Hematopoietic multipotent progenitor cell treated with erythropoietin and hydrocortisone succinate and interleukin-3 and kit ligand, for 8 days (in vitro differentiated cells): Measurements from ENCODE around the gene CCNF.

Experiments
- DNase-seq: peaks from one replicate; pipeline ENCODE4 v3.0.0-alpha.2; 2015

The CCNF gene

DNA sequence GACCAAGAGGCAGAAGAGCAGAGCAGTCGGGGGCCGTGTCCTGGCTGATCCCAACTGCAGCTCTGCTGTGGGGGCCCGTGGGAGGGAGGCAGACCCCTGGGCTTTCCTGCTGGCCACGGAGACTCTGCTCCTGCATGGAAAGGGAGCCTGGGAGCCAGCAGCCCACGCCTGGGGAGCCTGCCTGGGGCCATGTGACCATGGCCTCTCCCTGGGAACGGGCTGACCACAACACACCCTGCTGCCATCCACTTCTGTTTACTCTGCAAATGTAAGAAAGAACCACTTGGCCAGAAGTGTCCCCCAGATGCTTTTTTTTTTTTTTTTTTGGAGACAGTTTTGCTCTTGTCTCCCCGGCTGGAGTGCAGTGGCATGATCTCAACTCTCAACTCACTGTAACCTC, 28.7 kb downstream of the CCNF start:
- no peak for DNase-seq

DNA sequence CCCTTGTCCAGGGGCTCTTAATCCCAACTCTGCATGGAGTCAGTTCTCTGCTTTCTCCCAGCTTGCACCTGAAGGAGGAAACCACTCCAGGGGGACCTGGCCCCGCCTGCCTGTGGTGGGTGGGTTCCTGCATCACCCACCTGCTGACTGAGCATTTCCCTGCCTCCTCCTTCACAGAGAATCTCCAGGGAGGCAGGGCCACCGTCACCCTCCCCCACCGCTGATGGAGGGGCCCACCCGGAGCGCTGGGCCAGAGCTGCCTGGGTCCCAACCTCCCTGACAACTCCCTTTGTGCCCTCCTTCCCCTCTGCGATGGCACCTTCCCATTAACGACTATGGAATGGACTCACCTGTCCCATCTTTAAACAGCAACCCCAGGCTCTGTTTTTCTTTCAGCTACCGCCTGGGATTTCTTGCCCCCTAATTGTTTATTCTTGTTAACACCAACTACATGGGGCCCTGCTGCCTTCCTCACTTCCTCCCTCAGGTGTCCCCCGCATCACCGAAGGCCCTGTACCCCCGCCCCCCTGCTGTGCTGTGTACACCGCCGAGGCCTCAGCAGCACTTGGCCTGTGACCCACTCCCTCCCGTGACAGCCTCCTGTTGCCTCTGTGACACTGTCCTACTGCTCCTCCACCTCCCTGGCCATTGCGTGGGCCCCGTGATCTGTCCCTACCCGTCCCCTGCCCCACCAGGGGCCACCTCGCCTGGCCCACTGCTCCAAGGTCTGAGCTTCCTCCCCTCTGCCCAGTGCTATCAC, 29.8 kb downstream of the CCNF start:
- no peak for DNase-seq

DNA sequence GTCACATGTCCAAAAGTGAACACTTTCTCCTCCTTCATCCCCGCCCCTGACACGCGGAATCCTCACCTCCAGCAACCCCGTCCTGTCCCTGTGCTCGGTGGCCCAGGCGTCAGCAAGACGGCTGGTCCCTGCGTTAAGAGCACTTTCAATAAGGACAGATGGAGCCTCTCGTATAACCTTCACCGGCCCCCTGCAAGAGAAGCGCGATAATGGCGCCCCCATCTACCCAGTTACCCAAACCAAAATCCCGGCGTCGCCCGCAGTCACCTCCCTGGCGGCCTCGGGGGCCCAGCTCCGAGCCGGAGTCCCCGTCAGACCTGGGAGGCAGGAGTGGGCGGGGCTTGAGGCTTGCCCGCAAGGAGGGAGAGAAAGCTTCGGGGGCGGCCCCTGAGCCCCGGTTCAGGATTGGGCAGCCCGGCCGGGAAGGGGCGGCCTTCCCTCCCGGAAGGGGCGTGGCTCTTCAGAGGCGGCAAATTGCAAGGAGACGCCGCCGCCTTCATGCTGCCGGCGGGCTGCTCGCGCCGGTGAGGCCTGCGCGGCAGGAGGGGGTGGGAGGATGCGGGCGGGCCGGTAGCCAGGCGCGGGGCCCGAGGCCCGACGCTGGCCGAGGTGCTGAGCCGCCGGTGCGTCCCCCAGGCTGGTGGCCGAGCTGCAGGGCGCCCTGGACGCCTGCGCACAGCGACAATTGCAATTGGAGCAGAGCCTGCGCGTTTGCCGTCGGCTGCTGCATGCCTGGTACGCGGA, 30.6 kb downstream of the CCNF start, which contains the start of gene TEDC2:
Gene TEDC2 (plus strand): TSS at position 463 of the 744 bp plus-strand sequence. CDS start 36 bp downstream, at position 499.
- DNase-seq: peak; percentile 97

DNA sequence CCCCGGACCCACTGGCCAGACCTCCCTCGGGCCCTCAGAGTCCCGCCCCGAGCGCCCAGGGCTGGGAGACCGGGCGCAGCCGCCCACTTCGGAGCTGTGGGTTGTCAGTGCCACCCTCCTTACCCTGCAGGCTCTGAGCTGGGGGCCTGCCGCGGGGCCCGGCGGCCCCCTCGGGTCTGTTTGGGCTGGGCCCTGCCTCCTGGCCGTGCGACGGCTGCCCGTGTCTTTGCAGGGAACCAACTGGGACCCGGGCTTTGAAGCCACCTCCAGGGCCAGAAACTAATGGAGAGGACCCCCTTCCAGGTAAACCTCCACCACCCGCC, 31.1 kb downstream of the CCNF start:
- no peak for DNase-seq

DNA sequence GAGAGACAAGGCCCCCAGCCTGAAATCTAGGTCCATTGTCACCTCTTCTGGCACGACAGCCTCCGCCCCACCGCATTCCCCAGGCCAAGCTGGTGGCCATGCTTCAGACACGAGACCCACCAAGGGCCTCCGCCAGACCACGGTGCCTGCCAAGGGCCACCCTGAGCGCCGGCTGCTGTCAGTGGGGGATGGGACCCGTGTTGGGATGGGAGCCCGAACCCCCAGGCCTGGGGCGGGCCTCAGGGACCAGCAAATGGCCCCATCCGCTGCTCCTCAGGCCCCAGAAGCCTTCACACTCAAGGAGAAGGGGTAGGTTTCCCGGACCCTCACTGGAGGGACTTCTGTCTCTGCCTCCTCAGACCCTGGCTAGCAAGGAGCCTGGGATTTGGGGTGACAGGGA, 31.7 kb downstream of the CCNF start:
- no peak for DNase-seq

DNA sequence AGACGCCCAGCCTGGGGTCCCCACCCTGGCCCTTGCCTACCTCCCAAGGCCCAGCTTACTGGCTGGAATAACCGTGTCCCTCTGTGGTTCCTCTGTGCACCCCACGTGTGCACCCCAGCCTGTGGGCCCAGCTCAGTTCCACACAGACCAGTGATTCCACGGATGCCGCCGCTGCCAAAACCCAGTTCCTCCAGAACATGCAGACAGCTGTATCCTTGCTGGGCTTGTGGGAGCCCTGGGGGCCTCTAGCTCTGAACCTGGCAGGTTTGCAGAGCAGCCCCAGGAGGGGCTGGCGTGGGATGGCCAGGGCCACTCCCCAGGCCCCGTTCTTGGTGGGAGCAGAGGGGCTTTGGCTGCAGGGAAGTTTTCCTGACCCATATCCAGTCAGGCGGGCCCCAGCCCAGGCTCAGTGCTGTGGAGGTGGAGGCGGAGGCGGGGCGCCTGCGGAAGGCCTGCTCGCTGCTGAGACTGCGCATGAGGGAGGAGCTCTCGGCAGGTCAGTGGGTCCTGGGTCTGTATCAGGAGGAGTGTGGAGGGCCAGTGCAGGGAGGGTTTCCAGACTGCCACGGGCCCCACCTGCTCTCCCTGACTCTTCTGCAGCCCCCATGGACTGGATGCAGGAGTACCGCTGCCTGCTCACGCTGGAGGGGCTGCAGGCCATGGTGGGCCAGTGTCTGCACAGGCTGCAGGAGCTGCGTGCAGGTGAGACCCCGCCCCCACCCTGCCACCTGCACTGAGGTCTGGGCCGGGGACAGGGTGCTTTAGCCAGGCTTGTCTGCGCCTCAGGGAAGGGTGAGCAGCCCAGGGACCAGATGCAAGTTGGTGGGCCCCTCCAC, 33.0 kb downstream of the CCNF start:
- DNase-seq: no peak

DNA sequence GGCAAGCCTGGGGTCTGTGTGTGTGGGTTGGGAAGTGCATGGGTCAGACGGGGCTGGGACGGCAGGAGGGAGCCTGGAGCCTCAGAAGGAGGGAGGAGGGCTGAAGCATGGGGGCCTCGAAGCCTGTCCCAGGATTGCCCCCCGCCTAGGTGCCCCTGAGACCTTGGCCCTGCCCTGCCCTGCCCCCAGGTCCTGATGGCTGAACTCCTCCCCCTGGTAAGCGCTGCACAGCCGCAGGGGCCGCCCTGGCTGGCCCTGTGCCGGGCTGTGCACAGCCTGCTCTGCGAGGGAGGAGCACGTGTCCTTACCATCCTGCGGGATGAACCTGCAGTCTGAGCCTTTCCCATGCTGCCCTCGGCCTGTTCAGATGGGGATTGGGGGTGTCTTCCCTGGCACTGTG, 35.1 kb downstream of the CCNF start:
- no peak for DNase-seq

DNA sequence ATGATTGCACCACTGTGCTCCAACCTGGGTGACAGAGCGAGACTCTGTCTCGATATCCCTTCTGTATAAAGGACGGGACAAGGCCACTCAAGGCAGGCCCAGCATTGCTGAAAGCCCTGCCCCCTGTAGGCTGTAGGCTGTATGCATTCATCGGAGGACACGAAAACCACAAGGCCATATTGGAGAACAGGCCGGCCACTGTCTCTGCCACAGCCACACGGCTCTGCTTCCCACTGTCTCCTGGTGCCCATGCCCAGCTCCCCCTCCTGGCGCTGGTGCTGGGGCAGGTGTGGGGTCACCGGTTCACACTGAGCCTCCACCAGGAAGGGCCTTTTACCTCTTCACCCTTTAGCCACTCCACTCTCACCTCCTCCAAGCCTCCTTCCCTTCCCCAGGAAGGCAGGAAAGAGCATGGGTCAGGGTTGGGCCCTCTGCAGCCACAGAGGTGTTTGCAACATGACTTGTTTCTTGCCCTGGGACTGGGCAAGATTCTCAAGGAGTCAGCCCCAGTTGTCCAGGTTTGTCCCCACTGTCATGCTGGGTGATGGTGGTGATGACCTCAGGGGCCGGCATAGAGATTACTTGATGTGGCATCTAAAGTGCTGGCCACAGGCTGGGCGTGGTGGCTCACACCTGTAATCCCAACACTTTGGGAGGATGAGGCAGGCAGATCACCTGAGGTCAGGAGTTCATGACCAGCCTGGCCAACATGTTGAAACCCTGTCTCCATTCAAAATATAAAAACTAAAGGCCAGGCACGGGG, 36.6 kb downstream of the CCNF start:
- peak; percentile 51 for DNase-seq

DNA sequence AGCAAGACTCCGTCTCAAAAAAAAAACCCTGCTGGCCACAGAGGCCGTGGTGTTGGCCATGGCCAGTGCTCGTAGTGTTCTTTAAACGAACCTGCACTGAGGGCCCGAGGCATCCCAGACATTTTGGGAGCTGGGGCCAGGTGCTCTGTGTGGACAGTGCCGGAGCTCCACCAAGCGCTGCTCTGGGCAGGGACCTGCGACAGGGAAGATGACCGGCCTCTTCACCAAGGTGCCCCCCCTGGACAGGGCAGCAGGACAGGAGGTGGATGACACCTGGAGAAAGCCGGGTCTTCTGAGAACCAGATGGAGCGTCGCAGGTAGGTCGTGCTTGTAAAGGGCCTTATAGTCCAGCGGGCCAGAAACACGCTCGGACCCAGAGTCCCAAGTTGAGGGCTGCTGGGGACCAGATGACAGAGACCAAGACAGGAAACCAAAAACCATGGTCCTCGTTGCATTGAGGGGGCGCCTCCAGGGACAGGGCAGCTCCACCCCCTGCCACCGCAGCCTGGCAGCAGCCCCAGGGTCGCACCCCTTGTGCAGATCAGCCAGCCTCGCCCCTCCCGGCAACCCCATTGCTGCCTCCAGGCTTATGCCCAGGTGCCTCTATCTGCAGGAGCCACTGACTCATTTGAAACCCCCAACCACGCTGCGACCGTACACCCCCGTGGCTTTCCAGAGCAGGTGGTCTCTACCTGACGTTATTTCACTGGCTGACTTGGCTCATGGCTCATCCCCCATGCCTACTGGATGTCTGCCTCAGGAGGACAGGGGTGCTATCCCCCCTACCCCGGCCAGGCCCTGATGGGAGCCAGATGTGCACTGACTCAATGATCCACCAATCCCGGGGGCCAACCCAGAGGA, 37.6 kb downstream of the CCNF start:
- no peak for DNase-seq

DNA sequence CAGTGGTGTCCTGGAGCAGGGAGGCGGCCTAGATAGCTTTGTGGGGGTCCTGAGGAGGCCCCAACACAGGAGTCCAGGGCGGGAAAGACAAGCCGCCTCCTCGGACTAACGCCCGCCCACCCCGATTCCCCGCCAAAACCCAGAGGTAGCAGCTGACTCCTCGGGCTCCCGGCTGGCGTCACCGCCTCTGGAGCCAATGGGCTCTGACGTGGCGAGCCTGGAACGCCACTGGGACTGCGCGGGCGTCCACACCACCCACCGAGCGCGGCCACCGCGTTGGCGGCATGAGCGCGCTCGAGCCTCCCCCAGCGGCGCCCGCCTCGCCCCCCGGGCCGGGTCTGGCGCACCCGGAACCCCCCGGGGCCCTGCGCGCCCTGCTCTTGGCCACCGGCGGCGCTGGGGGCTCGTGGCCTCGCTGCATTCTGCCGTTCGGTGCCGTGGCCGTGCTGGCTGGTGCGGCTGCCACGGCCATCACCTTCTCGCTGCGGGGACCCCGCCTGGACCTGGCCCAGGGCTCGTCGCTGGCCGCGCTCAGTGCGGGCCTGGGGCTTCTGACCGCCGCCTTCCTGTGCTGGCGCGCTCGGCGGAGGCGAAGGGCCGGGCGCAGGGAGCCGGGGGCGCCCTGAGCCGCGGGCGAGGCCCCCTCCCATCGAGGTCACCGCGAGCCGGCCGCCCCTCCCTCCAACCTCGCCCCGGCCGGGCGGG, 38.4 kb downstream of the CCNF start:
- DNase-seq: peak; percentile 83

DNA sequence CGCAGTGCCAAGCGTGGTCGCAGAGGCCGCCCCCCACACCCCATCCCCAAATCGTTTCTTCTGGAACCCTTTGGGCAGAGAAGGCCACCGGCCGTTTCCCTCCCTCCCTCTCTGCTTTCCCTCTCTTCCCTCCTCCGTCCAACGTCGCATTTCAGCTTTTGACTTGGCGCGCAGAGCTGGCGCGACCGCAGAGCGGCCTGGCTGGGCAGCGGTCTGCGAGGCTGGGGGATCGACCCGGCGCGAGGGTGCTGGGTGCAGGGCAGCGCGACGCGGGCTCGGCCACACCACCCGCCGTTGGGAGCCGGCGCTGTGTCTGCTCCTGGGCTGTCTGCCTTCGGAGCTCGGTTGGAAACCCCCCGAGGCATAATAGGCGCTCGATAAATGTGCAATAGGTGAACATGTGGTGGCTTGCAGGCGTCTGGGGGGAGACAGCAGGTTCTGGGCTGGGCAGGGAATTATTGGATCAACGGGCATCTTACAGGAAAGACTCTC, 39.0 kb downstream of the CCNF start:
- DNase-seq: peak; percentile 35

DNA sequence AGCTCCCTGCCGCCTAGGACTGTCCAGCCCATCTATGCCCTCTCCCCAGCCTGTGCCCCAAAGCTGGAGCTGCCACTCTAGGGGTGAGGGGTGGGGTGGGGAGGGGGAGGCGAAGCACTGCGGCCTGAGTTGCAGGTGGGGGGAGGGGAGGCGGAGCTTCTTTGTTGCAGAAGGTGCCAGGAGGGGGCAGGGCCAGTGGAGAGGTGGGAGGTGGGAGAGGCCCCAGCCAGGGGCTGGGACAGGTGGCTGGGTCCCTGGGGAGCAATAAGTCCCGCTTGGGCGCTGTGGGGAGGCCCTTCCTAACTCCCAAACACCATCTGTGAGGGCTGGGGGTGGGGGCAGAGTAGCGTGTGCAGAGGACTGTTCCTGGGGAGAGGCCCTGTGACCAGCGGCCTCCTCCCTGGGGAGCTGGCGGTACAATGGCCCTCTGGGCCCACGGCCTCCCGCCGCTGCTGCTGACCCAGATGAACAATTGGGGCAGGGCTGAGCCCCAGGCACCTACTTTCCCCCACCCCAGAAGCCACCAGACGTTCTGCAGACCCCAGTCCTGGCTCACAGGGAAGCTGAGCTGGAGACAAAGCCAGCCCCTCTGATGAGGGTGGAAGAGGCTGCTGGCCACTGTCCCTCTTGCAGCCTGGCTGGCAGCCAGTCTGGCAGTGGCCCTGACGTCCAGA, 39.6 kb downstream of the CCNF start:
- DNase-seq: no peak

DNA sequence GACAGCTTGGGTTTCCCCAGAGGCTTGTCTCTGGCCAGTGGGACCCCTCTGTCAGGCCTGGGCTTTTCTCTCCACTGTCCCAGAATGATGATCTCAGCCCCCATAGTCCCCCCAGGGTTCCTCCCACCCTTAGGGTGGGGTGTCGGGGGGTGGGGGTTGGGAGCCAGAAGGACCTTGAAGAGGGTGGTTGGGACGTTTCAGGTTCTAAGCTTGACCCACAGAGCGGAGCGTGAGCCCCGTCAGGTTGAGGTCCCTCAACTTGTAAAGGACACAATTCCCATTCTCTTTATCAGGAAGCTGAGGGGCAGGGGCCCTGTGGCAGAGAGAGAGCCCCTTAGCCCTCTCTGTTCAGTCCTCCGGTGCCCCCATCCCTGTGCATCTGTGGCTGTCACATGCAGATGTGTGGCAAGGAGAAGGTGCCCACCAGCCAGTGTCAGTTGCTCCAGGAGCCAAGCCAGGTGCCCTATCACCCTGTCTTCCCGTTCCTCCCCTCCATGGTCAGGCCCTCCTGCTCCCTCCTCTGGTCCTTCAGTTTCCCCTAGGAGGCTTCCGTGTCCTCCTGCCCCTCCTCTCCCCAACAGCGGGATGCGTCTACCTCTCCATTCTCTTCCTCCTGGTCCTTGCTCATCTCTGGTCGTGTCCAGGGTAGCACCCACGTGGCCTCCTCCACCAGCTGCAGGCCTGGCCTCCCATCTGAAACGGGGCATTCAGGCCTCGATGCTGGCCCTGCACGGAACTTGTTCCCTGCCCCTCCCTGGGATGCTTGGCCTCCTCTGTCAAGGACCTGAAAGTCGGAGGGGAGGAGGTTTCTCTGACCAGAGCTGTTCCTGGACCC, 40.4 kb downstream of the CCNF start:
- DNase-seq: no peak

DNA sequence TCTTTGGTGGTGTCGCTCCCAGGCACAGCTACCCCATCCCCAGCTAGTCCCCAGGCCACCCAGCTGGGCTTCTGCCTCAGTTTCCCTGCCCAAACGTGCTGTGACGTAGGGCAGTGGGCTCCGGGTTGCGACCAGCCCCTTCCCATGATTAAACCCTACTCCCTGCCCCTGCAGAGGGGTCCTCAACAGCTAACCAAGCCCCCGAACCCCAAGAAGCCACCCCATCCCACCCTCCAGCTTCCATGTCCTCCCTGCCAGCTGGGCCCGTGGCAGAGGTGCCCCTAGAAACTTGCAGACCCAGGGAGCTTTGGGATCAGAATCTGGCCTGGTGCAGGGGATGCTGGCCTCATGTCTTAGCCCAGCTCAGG, 41.0 kb downstream of the CCNF start:
- no peak for DNase-seq

DNA sequence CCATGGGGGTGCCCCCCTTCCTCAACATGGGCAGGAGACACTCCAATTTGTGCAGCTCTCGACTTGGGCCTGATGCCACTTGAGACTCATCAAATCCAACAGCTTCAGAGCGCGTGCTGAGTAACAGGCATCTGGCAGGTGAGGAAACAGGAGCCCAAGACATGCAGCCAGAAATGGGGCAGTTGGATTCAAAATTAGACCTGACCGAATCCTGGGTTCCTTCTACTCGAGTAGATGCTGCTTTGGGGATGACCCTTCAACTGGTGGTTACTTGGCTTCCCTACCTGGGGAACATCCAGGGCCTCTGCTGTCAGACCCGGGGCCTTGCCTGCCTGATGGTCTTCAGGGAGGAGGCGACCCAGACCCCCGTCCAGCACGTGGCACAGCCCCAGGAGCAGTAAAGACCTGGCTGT, 41.4 kb downstream of the CCNF start:
- DNase-seq: peak; percentile 55

DNA sequence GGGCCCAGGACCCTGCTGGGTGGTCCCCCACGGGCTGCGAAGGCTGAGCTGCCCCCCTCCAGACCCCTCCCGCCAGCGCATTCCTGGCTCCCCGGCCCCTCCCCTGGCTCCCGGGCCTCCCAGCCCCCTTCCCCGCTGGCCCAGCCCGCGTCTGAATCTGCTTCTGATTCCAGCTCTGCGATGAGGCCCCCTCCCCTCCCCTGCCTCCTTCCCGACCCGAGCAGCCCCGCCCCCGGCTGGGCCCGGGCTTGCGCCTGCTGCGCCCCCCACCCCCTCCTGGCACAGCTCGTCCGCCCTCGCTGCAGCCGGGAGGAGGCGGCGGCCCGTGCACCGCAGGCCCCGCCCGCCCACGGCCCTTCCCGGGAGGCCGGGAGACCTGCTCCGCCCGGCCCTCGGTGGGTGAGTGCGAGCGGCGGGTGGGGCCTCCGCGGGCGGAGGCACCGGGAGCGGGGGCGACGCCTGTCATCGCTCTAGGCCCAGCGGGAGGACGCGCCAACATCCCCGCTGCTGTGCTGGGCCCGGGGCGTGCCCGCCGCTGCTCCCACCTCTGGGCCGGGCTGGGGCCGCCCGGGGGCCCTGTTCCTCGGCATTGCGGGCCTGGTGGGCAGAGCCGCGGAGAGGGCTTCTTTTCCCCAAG, 41.9 kb downstream of the CCNF start, which contains the start of gene NTN3:
Gene NTN3 (plus strand): TSS at position 282 of the 637 bp plus-strand sequence. CDS start 405 bp downstream, outside the sequence.
- DNase-seq: peak; percentile 45

DNA sequence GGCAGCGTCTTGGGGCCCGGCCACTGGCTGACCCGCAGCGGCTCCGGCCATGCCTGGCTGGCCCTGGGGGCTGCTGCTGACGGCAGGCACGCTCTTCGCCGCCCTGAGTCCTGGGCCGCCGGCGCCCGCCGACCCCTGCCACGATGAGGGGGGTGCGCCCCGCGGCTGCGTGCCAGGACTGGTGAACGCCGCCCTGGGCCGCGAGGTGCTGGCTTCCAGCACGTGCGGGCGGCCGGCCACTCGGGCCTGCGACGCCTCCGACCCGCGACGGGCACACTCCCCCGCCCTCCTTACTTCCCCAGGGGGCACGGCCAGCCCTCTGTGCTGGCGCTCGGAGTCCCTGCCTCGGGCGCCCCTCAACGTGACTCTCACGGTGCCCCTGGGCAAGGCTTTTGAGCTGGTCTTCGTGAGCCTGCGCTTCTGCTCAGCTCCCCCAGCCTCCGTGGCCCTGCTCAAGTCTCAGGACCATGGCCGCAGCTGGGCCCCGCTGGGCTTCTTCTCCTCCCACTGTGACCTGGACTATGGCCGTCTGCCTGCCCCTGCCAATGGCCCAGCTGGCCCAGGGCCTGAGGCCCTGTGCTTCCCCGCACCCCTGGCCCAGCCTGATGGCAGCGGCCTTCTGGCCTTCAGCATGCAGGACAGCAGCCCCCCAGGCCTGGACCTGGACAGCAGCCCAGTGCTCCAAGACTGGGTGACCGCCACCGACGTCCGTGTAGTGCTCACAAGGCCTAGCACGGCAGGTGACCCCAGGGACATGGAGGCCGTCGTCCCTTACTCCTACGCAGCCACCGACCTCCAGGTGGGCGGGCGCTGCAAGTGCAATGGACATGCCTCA, 42.6 kb downstream of the CCNF start:
- no peak for DNase-seq

DNA sequence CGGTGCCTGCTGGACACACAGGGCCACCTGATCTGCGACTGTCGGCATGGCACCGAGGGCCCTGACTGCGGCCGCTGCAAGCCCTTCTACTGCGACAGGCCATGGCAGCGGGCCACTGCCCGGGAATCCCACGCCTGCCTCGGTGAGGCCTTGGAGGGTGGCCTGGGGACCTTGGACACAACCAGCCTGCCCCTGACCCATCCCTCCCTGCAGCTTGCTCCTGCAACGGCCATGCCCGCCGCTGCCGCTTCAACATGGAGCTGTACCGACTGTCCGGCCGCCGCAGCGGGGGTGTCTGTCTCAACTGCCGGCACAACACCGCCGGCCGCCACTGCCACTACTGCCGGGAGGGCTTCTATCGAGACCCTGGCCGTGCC, 43.2 kb downstream of the CCNF start:
- no peak for DNase-seq
